ENCODE measurements around the gene ALLC.
"Not testable (repeated sequence)": the region's sequence is repeated elsewhere in the genome, so short reads cannot be mapped to it uniquely, and the experiment has no call there.

Gene ALLC

GRCh38 chr2:3656762-3657721 lies 958 bp upstream of the ALLC start:
- DNase-seq = no peak

- no peak for DNase-seq
Measured at GRCh38 chr2:3659447-3660432, 1.7 kb downstream of the ALLC start.

DNA sequence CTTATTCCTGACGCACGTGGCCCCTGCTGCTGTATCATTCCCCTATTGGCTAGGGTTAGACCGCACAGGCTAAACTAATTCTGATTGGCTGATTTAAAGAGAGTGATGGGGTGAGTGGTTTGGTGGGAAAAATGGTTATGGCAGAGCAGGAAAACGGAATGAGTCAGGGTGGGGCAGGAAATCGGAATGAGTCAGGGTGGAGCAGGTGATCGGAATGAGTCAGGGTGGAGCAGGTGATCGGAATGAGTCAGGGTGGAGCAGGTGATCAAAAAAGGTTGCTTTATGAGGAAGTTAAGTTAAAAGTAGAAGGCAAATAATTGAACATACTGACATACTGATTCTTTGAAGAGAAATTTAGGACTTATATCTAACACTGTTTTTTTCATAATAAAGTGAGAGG lies 2.6 kb downstream of the ALLC start:
- not testable (repeated sequence) for DNase-seq

- DNase-seq = no peak
Measured at GRCh38 chr2:3661149-3661660, 3.2 kb downstream of the ALLC start.

DNA sequence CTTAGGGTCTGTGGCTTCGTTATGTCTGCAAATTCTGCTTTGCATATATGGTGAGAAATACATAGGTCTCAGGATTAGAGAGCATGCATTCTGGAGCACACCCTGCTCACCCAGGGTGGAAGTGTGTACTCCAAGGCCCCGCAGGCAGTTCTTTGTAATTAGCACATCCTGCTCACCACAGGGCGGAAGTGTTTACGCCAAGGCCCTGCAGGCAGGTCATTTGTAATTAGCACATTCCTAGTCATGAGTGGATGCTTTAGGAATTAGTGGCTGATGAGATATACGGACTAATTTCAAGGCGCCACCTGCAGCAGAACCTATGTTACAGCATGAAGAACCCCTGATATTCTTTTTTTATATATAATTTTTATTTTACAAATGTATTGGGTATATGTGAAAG lies 4.2 kb downstream of the ALLC start:
- DNase-seq = no peak

DNA sequence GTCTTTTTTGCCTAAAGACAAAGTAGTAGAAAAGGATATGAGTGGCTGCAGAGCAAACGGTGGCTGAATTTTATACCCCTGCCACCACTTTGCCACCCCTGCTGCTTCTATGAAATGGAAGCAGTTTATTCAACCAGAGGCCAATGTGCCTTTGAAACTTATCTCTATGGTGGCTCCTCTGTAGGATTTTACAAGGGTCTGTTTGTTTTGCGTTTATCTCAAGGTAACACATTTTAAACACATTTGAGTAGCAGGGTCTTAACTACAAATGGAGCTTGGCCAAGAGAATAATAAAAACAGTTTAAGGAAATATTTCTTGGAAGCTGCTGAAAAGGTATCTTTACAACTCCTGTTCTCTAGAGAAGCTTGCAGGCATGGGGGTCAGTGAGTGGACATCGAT lies 6.1 kb downstream of the ALLC start:
- DNase-seq = no peak

- no peak for DNase-seq
Measured at GRCh38 chr2:3664925-3665324, 6.9 kb downstream of the ALLC start.

- DNase-seq = no peak
Measured at GRCh38 chr2:3665886-3666612, 8.0 kb downstream of the ALLC start.

DNA sequence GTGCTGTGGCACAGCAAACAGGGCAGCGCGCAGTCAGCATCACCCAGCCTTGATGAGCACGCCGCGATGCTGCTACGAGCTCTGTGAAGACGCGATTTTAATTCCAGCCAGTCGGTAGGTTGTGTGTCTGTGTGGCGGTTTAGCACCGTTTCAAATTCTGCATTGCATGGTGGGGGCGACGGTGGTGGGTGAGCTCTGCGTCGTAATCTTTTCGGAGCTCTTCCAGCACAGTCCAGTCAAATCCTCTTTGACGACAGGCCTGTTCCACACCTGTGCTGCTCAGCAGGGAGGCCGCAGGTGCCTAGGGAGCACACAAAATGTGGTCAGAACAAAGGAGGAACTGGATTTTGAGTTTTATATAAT lies 8.6 kb downstream of the ALLC start:
- no peak for DNase-seq

DNA sequence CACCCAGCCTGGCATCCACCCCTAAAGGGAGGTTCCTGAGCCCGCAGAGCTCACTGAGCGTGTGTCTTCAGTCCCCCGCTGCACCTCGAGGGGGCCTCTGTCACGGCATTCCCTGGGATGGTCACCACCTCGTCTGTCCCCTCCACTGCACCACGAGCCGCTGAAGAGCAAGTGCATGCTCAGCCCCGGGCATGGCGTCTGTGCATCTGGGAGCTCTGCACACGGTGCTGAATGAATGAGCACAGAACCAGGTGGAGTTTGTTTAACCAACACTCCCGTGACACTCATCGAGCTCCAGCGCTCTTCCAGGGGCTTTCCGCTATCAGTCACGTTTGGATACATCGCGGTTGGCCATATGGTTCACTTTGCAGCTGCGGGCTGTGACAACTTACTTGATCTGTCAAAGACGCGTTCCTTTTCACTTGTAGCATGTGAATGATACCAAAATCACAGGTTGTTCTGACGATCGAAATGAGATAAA lies 9.2 kb downstream of the ALLC start:
- no peak for DNase-seq

DNA sequence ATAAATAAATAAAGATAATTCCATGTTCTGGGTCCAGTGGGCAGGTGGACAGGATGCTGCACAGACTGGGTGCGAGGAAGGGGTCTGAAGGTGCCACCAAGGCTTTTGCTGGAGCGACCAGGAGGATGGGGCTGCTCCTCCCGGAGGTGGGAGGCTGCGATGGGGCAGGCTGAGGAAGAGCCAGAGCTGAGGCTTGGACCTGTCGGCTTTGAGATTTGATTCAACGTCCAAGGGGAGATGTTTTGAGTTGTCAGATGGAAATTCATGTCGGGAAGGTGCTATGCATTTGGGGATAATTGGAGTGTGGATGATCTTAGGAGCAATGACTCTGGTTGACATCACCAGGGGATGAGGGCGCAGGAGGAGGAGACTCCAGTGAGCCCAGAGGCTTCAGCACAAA lies 11.7 kb downstream of the ALLC start:
- no peak for DNase-seq

GRCh38 chr2:3670376-3670775 lies 12.4 kb downstream of the ALLC start:
- no peak for DNase-seq

DNA sequence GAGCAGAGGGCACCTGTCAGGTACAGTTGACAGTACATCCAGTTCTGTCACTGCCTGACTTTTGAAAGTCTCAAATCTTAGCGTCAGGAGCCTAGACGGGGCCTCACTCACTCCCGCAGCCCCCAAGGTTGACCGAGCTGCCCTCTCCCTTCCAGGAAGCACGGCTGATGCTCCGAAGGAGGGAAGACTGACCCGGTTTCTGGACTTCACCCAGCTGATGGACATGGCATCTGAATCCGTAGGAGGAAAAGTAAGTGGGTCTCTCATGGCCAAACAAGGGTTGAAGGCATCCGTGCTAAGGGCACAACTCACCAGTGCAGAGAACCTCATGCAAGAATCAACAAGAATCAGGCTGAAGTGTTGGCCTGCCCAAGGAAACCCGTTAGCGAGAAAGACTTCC lies 12.9 kb downstream of the ALLC start:
- no peak for DNase-seq

- DNase-seq = no peak
Measured at GRCh38 chr2:3672861-3673678, 15.1 kb downstream of the ALLC start.

DNA sequence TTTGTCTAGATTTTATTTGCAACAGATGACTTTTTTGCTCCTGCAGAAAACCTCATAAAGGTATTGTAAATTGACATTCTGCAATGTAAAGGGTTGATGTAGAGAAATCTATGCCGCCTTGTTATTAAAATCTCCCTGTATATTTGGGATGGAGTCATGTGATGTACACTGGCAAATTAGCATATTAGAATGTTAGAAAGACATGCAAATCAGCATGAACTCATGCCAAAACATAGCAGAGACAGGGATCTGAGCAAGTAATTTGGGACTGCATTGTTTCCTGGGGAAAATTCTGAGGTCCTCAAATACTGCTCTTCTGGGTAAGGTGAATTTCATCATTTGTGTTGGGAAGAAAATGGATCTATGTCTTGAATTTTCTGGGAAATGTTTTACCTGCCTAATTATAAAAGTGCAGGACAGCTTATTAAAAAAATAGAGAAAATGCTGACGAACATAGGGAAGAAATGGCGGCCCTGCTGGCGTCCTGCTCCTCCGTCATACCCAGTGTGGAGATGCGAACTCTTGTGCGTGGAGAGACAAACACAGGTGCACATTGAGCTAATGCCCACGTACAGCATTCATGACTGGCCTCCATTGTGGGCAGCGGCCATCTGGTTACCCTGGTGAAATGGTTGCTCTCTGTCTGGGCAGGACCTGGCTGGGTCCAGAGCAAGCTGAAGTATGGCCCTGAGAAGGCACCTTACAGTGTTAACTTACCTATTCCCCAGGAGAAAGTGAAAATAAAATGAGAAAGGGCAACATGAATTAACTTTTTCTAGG lies 16.3 kb downstream of the ALLC start:
- no peak for DNase-seq

DNA sequence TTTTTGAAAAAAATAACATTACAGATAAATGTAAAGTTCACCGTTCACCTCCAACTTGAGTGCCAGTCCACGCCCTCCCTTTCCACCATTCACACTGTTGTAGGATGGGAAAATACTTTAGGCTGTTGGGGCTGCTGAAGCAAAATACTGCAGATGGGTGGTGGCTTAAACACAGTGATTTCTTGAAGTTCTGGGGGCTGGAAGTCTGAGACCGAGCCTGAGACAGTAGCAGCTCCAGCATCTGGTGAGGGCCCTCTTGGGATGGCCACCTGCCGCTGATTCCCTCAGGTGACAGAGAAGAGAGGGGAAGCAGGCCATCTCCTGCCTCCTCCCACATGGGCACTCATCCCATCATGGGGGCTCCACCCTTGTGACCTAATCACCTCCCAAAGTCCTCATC lies 17.7 kb downstream of the ALLC start:
- no peak for DNase-seq

DNA sequence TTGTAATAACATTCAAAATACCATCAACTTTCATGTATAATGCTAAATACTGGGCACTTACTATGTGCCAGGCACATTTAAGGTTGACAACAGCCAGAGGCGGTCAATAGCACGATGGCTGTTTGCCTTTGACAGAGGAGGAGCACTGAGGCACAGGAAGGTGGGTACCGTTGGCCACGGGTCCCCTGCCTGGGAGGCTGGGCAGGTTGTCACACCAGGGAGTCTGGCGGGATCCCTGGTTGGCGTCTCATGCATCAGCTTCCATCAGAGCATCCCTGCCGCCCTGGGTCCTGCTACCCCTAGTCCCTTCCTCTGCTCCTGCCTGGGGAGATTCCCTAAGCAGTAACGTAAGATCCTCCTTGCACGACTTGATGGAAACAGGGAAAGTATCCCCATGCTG lies 19.4 kb downstream of the ALLC start:
- no peak for DNase-seq

DNA sequence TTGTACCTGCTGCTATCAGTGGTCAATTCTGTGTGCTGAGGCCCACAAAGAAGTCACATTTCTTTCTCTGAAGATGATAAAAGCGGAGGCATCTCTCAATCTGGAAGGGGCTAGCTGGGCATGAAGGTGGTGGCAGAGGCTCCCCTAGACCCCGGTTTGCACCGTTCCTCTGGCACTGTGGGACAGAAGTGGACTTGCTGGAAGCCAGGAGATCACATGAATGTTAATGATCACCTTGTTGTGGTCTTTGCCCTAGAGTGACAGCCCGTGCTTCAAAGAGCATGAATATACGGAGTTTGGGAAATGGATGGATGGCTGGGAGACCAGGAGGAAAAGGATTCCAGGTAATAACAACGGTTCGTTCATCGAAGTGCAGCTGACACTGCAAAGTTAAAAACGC lies 20.2 kb downstream of the ALLC start:
- DNase-seq = no peak

DNA sequence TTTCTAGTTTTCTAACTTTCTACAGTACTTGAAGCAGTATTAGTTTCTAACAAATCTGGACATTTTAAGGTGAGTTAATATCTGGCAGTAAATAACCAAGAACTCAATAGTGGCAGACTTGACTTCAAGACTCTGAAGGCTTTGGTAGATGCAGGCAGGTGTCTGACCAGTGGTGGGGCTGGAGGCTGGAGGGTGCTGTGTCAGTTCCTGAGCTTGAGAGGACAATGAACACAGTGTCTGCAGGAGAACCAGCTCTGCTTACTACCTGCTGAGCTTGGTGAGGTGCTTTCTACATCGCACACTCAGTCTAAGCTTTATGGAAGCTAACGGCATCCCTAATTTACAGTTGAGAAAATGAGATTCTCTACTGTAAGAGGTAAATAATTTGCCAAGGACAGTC lies 21.2 kb downstream of the ALLC start:
- no peak for DNase-seq

DNA sequence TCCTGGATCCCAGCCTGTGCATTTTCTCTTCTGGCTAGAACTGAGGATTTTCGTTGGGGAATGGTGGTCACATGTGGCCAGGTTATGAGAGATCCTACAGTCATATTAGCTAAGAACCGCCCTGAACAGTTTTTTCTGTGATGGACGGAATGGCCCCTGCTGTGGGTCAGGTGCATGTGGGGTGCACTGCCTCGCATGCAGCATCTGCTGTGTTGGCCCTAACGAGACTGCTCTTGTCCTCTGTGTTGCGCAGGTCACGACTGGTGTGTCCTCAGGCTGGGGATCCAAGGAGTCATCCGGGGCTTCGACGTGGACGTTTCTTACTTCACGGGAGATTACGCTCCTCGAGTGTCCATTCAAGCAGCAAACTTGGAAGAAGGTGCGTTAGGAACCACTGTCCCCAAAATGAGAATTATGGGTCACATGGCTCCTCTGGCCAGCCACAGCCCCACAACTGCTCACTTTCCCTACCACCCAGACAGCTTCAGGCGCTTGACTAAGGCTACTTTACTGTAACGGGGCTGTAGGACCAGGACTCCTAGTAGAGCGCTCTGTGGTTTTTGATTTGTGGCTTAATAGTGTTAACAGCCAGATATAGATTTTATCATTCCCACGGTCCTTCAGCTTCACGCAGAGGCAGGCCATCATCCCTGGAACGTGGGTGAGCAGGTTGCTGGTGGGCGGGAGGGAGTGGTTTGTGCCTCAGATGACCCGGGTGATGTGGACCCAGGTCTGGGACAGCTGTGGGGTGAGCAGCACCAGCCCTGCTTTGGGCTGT lies 21.8 kb downstream of the ALLC start:
- DNase-seq = no peak

Data from fibroblast of skin of right quadriceps (primary cell).